ENCODE data around the gene DDX27.

The DDX27 gene

GRCh38 chr20:49292010-49292409 lies 72.8 kb downstream of the DDX27 start:
- DNase-seq: no peak

DNA sequence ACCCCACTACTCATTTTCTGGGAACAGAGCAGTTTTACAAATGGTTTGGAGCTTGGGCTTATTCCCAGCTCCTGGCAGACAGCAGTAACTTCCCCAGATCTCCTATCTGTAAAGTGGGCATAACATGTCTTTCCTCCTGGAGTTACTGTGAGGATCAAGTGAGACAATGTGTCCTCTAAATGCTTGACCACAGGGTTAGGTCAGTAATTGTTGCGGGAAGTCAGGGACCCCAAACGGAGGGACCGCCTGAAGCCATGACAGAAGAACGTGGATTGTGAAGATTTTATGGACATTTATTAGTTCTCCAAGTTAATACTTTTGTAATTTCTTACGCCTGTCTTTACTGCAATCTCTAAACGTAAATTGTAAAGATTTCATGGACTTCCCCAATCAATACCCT lies 73.9 kb downstream of the DDX27 start:
- DNase-seq: no peak

All from activated effector memory CD4-positive, alpha-beta T cell treated with anti-CD3 and anti-CD28 coated beads, Interleukin-2, amount 50 U/mL, for 16 hours (primary cell).